Adrenal gland (tissue), 12 donors: ENCODE data around the gene POMGNT1. TPM values are rescaled to one million over a fixed set of nuclear protein-coding genes. Genes with fewer than 3 reads are reported as not detected.

ENCODE experiments used
- DNase-seq, 7 donors: peaks; one replicate each; pipeline ENCODE4 v3.0.0-alpha.2; 2019 to 2020
- H3K27ac ChIP-seq, 5 donors: fragments of 200-600 bp; sonication (generic) in 4 of 5; 1 replicate in 3 of 5; 2 replicates in 2 of 5; pipeline versions ENCODE4 v1.5.1 to v1.8.0; 2016 to 2020; ENCODE audit warnings: mild to moderate bottlenecking in 1 of 5
- H3K27me3 ChIP-seq: fragments of 200-600 bp; 2 replicates; pipeline ENCODE4 v1.8.0; 2021
- H3K36me3 ChIP-seq, 2 donors: fragments of 200-600 bp; replicated peaks in 1 of 2; 1 replicate in 1 of 2; 2 replicates in 1 of 2; pipeline versions ENCODE4 v1.5.1 to v1.8.0; 2018 to 2022
- H3K4me1 ChIP-seq, 2 donors: fragments of 200-600 bp; replicated peaks in 1 of 2; 1 replicate in 1 of 2; 2 replicates in 1 of 2; pipeline versions ENCODE4 v1.5.1 to v1.8.0; 2018 to 2021
- H3K4me3 ChIP-seq, 4 donors: fragments of 200-600 bp; sonication (generic) in 3 of 4; one replicate each; pipeline ENCODE4 v1.5.1; 2016 to 2018
- H3K9me3 ChIP-seq, 3 donors: fragments of 200-600 bp; sonication (generic) in 1 of 3; replicated peaks in 1 of 3; 1 replicate in 2 of 3; 2 replicates in 1 of 3; pipeline versions ENCODE4 v1.5.1 to v1.8.0; 2016 to 2021
- POLR2A ChIP-seq, 2 donors: fragments of 450-650 bp; IDR thresholded peaks; one replicate each; pipeline ENCODE4 v1.6.1; 2017; ENCODE audit warnings: antibody characterized with exemption in 2 of 2, mild to moderate bottlenecking in 2 of 2, moderate library complexity in 1 of 2
- WGBS, 4 donors: extraction: QIAGEN DNeasy Blood & Tissue Kit in 2 of 4; methylation state at CpG; one replicate each; pipeline versions ENCODE4 v1.1.5 to v1.1.7; 2013 to 2017; 5-methylcytosine and 5-hydroxymethylcytosine counted together
- intact Hi-C, 2 donors: fragments of 100-400 bp; cut with DNase I; formaldehyde crosslinking; loops; one replicate each; pipeline versions ENCODE4 v1.14.1 to v1.15.0; 2022 to 2023
- polyA plus RNA-seq, 3 donors: library from polyadenylated mRNA; stranded (reverse); fragments of 200-250 nt in 2 of 3; fragments of 350-450 nt in 1 of 3; fragmentation: Illumina TruSeq in 1 of 3; extraction: RNeasy Lipid Tissue Mini Kit (QIAGEN cat#74804) in 1 of 3; gene quantifications; one replicate each; pipeline ENCODE4 v1.2.3, GENCODE V29; 2013 to 2014
- total RNA-seq, 9 donors: library from RNA; depleted of rRNA in 4 of 9; stranded (reverse); fragments of >200 nt in 4 of 9; fragments of 120-200 nt in 1 of 9; fragmentation: NEBNext Ultra II Directional in 1 of 9; extraction: Animal tissue kit (Norgen Biotek cat#: 25700) in 1 of 9; gene quantifications; one replicate each; pipeline versions ENCODE4 v1.1.0 to v1.2.4, GENCODE V29; 2013 to 2023
- TF ChIP-seq, protein P1 (sequence below), 6 experiments: fragments of 450-650 bp in 4 of 6; fragments of 200-600 bp in 2 of 6; sonication (generic) in 1 of 6; IDR thresholded peaks; 1 replicate in 5 of 6; 2 replicates in 1 of 6; pipeline versions ENCODE4 v1.5.1 to v1.8.0; 2016 to 2021; ENCODE audit warnings: antibody characterized with exemption in 6 of 6, mild to moderate bottlenecking in 2 of 6, moderate library complexity in 1 of 6
- donor health status: healthy with polysubstance abuse.
- donor health status: Bipolar disorder and iron deficiency.
- donor health status: DM: yes; HTN: yes; CAD: no.
- donor health status: DM: no; HTN: no; CAD: no.
- donor health status: DM: no; HTN: no; CAD: no.
- donor health status: DM: yes; HTN: yes; CAD: no.

POMGNT1 gene
- total and polyA plus RNA-seq, 12 donors, result 44.6 to 149 (median 84.5) TPM

DNA sequence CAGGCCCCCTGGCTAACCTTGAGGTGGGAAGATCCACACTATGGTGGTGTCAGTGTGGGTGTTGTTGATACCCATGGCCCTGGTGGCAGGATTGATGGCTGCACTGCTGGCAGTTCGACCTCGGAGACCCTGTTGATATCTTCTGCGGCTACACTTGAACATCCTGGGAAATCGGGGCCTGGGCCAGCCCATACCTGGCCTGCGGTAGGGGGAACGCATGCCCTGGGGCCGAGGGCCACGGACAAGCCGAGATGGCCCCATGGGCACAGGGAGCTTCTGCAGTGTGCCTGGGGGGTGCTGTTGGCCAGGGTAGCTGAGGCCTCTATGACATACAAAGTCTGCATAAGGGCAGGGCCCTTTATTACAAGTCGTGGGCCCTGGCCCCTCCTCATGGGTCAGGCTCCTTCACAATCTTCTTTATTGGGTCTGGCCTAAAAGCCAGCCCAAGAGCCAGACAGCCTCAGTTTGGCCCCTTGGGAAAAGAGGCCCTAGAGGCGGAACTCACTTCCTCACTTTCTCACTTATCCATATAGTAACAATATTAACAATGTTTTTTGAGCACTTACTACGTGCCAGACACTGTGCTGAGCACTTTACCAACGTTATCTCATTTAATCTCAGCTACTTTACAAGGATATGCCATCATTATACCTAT lies 21.9 kb downstream of the POMGNT1 start, which contains the start of gene P3R3URF:
P3R3URF (minus strand) TSS at position 278 of the 655 bp plus-strand sequence; CDS start at position 261, 17 bp downstream.
- H3K36me3 ChIP-seq, result no peaks in the 10 kb centered on the region
- no peak within 1 kb of the TSS for H3K4me3 ChIP-seq
- WGBS, 4 donors, result 88 to 94% (median 90%) methylated on average over 5 to 13 of the region's 13 CpGs
- DNase-seq, result no peak
- H3K27me3 ChIP-seq, result no peaks in the 10 kb centered on the region
- intact Hi-C loops, result no loop called here
- TF ChIP-seq POLR2A (IDR thresholded peaks at IDR 0.05), result no peak
- TF ChIP-seq, protein P1, sequence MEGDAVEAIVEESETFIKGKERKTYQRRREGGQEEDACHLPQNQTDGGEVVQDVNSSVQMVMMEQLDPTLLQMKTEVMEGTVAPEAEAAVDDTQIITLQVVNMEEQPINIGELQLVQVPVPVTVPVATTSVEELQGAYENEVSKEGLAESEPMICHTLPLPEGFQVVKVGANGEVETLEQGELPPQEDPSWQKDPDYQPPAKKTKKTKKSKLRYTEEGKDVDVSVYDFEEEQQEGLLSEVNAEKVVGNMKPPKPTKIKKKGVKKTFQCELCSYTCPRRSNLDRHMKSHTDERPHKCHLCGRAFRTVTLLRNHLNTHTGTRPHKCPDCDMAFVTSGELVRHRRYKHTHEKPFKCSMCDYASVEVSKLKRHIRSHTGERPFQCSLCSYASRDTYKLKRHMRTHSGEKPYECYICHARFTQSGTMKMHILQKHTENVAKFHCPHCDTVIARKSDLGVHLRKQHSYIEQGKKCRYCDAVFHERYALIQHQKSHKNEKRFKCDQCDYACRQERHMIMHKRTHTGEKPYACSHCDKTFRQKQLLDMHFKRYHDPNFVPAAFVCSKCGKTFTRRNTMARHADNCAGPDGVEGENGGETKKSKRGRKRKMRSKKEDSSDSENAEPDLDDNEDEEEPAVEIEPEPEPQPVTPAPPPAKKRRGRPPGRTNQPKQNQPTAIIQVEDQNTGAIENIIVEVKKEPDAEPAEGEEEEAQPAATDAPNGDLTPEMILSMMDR (IDR thresholded peaks at IDR 0.05), result no peak
- H3K9me3 ChIP-seq, result no peaks in the 10 kb centered on the region
- H3K4me1 ChIP-seq, result peaks cover 24 to 32% of the 10 kb centered on the region in 2 donors
- H3K27ac ChIP-seq, result peak within 1 kb of the TSS in 4 of 5 donors; percentile 70 to 92 (median 78)

DNA sequence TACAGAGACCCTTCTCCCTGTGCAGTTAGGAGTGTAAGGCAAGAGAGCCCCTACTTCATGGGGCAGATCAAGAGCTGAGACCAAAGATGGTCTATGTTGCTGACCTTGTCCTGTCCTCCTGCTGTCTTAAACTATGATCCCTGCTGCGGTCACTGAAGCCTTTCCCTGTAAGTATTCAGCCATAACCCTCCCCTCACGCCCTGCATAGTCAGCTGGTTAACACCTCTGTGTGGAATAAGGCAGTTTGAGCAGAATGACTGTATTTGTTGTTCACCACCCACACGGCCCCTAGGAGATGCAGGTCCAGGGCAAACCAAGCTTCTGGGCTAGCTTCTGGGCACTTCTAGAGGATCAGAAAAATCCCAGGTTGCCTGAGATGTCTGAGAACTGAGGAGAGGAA lies 23.0 kb downstream of the POMGNT1 start:
- H3K4me1 ChIP-seq, result peaks cover 24 to 40% of the 10 kb centered on the region in 2 donors
- no peaks in the 10 kb centered on the region for H3K27me3 ChIP-seq
- no peaks in the 10 kb centered on the region for H3K36me3 ChIP-seq
- intact Hi-C loops, result no loop called here
- WGBS, 4 donors, result 70 to 79% (median 78%) methylated on average over 3 of the region's 3 CpGs
- TF ChIP-seq, protein P1 (IDR thresholded peaks at IDR 0.05), result no peak
- TF ChIP-seq POLR2A (IDR thresholded peaks at IDR 0.05), result no peak
- peak overlapping the region in 4 of 5 donors; percentile 70 to 92 (median 78) for H3K27ac ChIP-seq
- peak in 1 of 7 donors; percentile 29 for DNase-seq
- peak overlapping the region in 1 of 4 donors; percentile 24 for H3K4me3 ChIP-seq
- H3K9me3 ChIP-seq, result no peaks in the 10 kb centered on the region

DNA sequence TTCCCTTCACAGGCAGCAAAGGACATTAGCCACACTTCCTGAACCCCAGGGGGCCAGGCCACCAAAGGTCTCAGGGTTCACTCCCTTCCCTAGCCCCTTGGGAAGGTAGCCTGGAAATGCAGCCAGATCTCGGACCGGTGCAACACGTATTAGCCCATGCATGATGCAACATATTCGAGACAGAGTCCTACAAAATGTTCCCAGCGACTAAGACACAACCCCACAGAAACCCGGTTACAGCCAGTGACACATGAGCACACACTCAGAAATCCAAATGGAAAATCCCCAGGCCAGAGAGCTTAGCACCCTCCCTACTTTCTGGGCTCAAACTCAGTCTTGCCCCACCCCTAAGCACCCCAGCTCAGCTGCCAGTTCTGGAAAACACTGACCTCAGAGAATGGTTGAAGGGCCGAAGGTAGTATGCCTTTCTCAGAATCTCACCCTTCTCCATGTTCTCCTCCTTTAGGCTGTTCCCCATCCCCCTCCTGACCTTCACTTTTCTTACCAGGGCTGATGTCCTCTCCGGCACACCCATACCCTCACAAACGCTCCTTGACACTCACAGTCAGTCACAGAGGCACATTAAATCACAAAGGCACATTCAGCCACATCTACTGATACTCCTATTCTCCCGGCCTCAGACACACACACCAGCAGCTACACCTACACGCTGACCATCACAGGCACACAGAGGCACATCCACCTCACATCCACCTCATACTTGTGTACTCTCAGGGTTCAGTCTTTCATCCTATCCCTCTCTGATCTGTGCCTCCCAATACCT lies 23.6 kb downstream of the POMGNT1 start, which contains the start of gene TSPAN1:
TSPAN1 (plus strand) TSS at position 640 of the 784 bp plus-strand sequence. CDS start 6,021 bp downstream, outside the sequence.
- peak; percentile 63 to 89 (median 82) for DNase-seq
- peak in 1 of 2 donors; percentile 76 for TF ChIP-seq POLR2A (IDR thresholded peaks at IDR 0.05)
- TF ChIP-seq, protein P1 (IDR thresholded peaks at IDR 0.05), result no peak
- Histone ChIP-seq H3K36me3 (no peaks in the 10 kb centered on the region), H3K27me3 (no peaks in the 10 kb centered on the region), H3K4me3 (peak within 1 kb of the TSS in 1 of 4 donors; percentile 24), H3K9me3 (no peaks in the 10 kb centered on the region), H3K27ac (peak within 1 kb of the TSS; percentile 58 to 92 (median 77)), H3K4me1 (peaks cover 24 to 41% of the 10 kb centered on the region in 2 donors)
- intact Hi-C loops, result loop anchor here in 1 of 2 donors (5.0 kb wide), 1 partner anchor 37 kb away; no protein-coding TSS in a partner anchor
- WGBS, 4 donors, result 32 to 46% (median 40%) methylated on average over 5 to 11 of the region's 11 CpGs

DNA sequence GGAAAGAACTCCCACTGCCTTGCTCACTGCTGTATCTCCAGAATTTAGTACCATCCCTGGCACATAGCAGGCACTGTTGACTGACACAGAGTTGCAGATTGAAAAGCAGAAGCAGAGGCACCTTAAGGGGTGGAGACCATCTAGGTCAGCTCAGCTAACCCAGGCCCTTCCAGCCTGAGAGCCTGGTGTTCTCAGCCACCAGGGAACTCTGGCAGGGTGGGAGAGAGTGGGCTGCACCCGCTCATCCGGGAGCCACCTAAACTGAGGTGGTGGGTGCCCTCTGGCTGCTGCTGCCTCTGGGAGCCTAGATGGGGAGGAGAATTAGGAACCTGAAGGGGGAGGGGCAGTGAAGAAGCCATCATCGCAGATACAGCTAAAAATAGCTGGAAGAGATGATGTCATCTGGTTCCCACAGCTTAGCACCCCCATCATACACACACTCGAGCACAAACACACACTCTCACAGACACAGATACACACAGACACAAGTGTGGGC lies 24.8 kb downstream of the POMGNT1 start:
- no peak for DNase-seq
- Histone ChIP-seq H3K4me3 (no peak overlapping the region), H3K4me1 (peaks cover 24 to 43% of the 10 kb centered on the region in 2 donors), H3K9me3 (no peaks in the 10 kb centered on the region), H3K36me3 (no peaks in the 10 kb centered on the region), H3K27me3 (no peaks in the 10 kb centered on the region), H3K27ac (peak overlapping the region in 1 of 5 donors; percentile 92)
- WGBS, 4 donors, result 8 to 46% (median 42%) methylated on average over 2 to 4 of the region's 4 CpGs
- intact Hi-C loops, result loop anchor here in 1 of 2 donors (5.0 kb wide), 1 partner anchor 36 kb away; no protein-coding TSS in a partner anchor
- TF ChIP-seq, protein P1 (IDR thresholded peaks at IDR 0.05), result no peak
- no peak for TF ChIP-seq POLR2A (IDR thresholded peaks at IDR 0.05)
